GM12878 (cell line): Measurements from ENCODE around the gene EMB. TPM values are rescaled to one million over a fixed set of nuclear protein-coding genes. Genes with fewer than 3 reads are reported as not detected.
A peak's percentile ranks its signal among the peaks of the same experiment; 100 is the strongest.

Experiments used
- CBFB ChIP-seq: IDR thresholded peaks from 2 replicates; pipeline ENCODE4 v1.6.1; 2016; ENCODE audit warnings: antibody characterized with exemption, low read depth
- CEBPB ChIP-seq, 2 experiments: fragments of 150-350 bp in 1 of 2; IDR thresholded peaks; 2 replicates each; pipeline ENCODE4 v1.6.1; 2012 to 2014; ENCODE audit warnings: low read depth in 2 of 2, low read length in 2 of 2, borderline replicate concordance in 1 of 2, inconsistent platforms in 1 of 2
- CREM ChIP-seq: IDR thresholded peaks from 2 replicates; pipeline ENCODE4 v1.6.1; 2014; ENCODE audit warnings: antibody characterized with exemption, low read depth
- HCFC1 ChIP-seq: fragments of 150-350 bp; IDR thresholded peaks from 2 replicates; pipeline ENCODE4 v1.6.1; 2014; ENCODE audit warnings: low read length
- HDAC6 ChIP-seq: fragments of 200-600 bp; sonication (generic); IDR thresholded peaks from one replicate; pipeline ENCODE4 v1.8.0; 2017; ENCODE audit warnings: antibody characterized with exemption; ENCODE audit not compliant: unreplicated experiment
- JUND ChIP-seq: IDR thresholded peaks from 2 replicates; pipeline ENCODE4 v1.6.1; 2012; ENCODE audit warnings: low read depth, mild to moderate bottlenecking, low read length, improper control_type of control experiment, moderate library complexity
- NFYA ChIP-seq: IDR thresholded peaks from 2 replicates; pipeline ENCODE4 v1.6.1; 2011; ENCODE audit warnings: low read depth, mild to moderate bottlenecking, low read length, improper control_type of control experiment, borderline replicate concordance
- POU2F2 ChIP-seq: IDR thresholded peaks from 3 replicates; pipeline ENCODE4 v1.6.1; 2011; ENCODE audit warnings: low read depth, mild to moderate bottlenecking, low read length, borderline replicate concordance
- RB1 ChIP-seq: fragments of 450-650 bp; formaldehyde crosslinking; IDR thresholded peaks from 2 replicates; pipeline ENCODE4 v1.6.1; 2017; ENCODE audit warnings: mild to moderate bottlenecking, borderline replicate concordance
- SMAD5 ChIP-seq: IDR thresholded peaks from 2 replicates; pipeline ENCODE4 v1.6.1; 2016; ENCODE audit warnings: antibody characterized with exemption, low read depth
- SREBF1 ChIP-seq: IDR thresholded peaks from 2 replicates; pipeline ENCODE4 v1.6.1; 2012; ENCODE audit warnings: mild to moderate bottlenecking, low read length
- SUPT20H ChIP-seq: IDR thresholded peaks from 2 replicates; pipeline ENCODE4 v1.6.1; 2011; ENCODE audit warnings: low read depth, mild to moderate bottlenecking, low read length, moderate library complexity, borderline replicate concordance; ENCODE audit not compliant: control insufficient read depth
- TCF7 ChIP-seq: IDR thresholded peaks from 2 replicates; pipeline ENCODE4 v1.6.1; 2014; ENCODE audit warnings: antibody characterized with exemption, borderline replicate concordance
- polyA plus RNA-seq, 11 experiments: library from polyadenylated mRNA; depleted of rRNA in 4 of 11; unstranded in 6 of 11; stranded (reverse) in 5 of 11; fragments of >200 nt; fragmentation: Nextera tagmentation in 4 of 11; fragmentation: Illumina TruSeq in 1 of 11; extraction: Ambion mirVana in 4 of 11; extraction: Trizol in 1 of 11; gene quantifications; 1 replicate in 1 of 11; 2 replicates in 10 of 11; pipeline versions ENCODE4 v1.2.1 to v1.2.3, GENCODE V29; 2011 to 2016; ENCODE audit warnings: inconsistent platforms in 2 of 11, missing spikeins in 2 of 11, low read depth in 1 of 11
- total RNA-seq, 4 experiments: library from RNA; depleted of rRNA in 3 of 4; stranded (reverse); fragments of >200 nt in 3 of 4; fragmentation: Illumina TruSeq in 1 of 4; extraction: Trizol in 1 of 4; gene quantifications; 2 replicates each; pipeline versions ENCODE4 v1.2.1 to v1.2.3, GENCODE V29; 2013 to 2021
- TF ChIP-seq, protein P1 (sequence below): fragments of 450-650 bp; IDR thresholded peaks from 2 replicates; pipeline ENCODE4 v1.6.1; 2017; ENCODE audit warnings: antibody characterized with exemption, mild to moderate bottlenecking, moderate library complexity
- TF ChIP-seq, protein P2 (sequence below): fragments of 450-650 bp; formaldehyde crosslinking; IDR thresholded peaks from 2 replicates; pipeline ENCODE4 v1.4.0; 2022; ENCODE audit warnings: mild to moderate bottlenecking, moderate library complexity
- TF ChIP-seq, protein P3 (sequence below): fragments of 450-650 bp; IDR thresholded peaks from 2 replicates; pipeline ENCODE4 v1.6.1; 2018; ENCODE audit warnings: borderline replicate concordance, mild to moderate bottlenecking; ENCODE audit not compliant: partially characterized antibody
- TF ChIP-seq, protein P4 (sequence below): IDR thresholded peaks from 2 replicates; pipeline ENCODE4 v1.6.1; 2011; ENCODE audit warnings: mild to moderate bottlenecking, low read depth, low read length, moderate library complexity; ENCODE audit not compliant: insufficient replicate concordance

EMB gene
- total and polyA plus RNA-seq, 10 of the 15 experiments (the other 5 are each of a cell fraction or from before 2014, with no cell fraction given): 7.0 to 48.9 (median 37.7) TPM

DNA sequence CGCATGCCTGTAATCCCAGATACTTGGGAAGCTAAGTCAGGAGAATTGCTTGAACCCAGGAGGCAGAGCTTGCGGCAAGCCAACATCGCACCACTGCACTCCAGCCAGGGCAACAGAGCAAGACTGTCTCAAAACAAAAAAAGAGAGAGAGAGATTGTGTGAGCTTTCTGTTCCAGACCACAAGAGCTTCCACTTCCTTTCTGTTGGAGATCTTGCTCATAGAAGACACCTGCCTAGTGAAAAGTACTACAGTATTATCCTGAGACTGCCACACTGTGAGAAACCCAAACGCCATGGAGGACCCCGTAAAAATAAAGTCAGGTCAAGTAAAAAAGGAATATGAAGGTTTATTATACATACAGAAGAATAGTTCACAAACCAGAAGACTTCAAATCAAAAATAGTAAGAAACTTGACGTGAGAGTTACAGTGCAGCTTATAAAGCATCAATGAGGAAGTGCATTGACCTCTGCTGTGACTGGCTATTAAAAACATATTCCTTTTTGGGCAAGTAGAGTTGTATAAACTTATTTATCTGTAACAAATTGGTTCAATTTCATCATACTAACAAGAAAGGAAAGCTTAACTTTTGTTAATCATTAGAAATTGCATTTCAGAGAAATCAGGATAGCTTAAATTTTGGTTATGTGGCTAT lies 4.3 kb upstream of the EMB start (continued):
- TF ChIP-seq, protein P1, sequence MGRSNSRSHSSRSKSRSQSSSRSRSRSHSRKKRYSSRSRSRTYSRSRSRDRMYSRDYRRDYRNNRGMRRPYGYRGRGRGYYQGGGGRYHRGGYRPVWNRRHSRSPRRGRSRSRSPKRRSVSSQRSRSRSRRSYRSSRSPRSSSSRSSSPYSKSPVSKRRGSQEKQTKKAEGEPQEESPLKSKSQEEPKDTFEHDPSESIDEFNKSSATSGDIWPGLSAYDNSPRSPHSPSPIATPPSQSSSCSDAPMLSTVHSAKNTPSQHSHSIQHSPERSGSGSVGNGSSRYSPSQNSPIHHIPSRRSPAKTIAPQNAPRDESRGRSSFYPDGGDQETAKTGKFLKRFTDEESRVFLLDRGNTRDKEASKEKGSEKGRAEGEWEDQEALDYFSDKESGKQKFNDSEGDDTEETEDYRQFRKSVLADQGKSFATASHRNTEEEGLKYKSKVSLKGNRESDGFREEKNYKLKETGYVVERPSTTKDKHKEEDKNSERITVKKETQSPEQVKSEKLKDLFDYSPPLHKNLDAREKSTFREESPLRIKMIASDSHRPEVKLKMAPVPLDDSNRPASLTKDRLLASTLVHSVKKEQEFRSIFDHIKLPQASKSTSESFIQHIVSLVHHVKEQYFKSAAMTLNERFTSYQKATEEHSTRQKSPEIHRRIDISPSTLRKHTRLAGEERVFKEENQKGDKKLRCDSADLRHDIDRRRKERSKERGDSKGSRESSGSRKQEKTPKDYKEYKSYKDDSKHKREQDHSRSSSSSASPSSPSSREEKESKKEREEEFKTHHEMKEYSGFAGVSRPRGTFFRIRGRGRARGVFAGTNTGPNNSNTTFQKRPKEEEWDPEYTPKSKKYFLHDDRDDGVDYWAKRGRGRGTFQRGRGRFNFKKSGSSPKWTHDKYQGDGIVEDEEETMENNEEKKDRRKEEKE: no peak
- no peak for TF ChIP-seq SUPT20H
- TF ChIP-seq POU2F2: no peak
- no peak for TF ChIP-seq SMAD5
- TF ChIP-seq CBFB: peak; percentile 57; the same call in 1 of the 2 replicates
- TF ChIP-seq CREM: peak; percentile 74; the same call in 1 of the 2 replicates
- TF ChIP-seq HCFC1: no peak
- no peak for TF ChIP-seq TCF7
- TF ChIP-seq, protein P2, sequence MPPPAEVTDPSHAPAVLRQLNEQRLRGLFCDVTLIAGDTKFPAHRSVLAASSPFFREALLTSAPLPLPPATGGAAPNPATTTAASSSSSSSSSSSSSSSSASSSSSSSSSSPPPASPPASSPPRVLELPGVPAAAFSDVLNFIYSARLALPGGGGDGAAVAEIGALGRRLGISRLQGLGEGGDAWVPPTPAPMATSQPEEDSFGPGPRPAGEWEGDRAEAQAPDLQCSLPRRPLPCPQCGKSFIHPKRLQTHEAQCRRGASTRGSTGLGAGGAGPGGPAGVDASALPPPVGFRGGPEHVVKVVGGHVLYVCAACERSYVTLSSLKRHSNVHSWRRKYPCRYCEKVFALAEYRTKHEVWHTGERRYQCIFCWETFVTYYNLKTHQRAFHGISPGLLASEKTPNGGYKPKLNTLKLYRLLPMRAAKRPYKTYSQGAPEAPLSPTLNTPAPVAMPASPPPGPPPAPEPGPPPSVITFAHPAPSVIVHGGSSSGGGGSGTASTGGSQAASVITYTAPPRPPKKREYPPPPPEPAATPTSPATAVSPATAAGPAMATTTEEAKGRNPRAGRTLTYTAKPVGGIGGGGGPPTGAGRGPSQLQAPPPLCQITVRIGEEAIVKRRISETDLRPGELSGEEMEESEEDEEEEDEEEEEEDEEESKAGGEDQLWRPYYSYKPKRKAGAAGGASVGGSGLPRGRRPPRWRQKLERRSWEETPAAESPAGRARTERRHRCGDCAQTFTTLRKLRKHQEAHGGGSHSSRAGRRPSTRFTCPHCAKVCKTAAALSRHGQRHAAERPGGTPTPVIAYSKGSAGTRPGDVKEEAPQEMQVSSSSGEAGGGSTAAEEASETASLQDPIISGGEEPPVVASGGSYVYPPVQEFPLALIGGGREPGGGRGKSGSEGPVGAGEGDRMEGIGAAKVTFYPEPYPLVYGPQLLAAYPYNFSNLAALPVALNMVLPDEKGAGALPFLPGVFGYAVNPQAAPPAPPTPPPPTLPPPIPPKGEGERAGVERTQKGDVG (CRISPR knock-in tag): no peak
- TF ChIP-seq JUND: no peak
- TF ChIP-seq, protein P3, sequence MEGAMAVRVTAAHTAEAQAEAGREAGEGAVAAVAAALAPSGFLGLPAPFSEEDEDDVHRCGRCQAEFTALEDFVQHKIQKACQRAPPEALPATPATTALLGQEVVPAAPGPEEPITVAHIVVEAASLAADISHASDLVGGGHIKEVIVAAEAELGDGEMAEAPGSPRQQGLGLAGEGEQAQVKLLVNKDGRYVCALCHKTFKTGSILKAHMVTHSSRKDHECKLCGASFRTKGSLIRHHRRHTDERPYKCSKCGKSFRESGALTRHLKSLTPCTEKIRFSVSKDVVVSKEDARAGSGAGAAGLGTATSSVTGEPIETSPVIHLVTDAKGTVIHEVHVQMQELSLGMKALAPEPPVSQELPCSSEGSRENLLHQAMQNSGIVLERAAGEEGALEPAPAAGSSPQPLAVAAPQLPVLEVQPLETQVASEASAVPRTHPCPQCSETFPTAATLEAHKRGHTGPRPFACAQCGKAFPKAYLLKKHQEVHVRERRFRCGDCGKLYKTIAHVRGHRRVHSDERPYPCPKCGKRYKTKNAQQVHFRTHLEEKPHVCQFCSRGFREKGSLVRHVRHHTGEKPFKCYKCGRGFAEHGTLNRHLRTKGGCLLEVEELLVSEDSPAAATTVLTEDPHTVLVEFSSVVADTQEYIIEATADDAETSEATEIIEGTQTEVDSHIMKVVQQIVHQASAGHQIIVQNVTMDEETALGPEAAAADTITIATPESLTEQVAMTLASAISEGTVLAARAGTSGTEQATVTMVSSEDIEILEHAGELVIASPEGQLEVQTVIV: no peak
- TF ChIP-seq HDAC6: no peak
- TF ChIP-seq, protein P4, sequence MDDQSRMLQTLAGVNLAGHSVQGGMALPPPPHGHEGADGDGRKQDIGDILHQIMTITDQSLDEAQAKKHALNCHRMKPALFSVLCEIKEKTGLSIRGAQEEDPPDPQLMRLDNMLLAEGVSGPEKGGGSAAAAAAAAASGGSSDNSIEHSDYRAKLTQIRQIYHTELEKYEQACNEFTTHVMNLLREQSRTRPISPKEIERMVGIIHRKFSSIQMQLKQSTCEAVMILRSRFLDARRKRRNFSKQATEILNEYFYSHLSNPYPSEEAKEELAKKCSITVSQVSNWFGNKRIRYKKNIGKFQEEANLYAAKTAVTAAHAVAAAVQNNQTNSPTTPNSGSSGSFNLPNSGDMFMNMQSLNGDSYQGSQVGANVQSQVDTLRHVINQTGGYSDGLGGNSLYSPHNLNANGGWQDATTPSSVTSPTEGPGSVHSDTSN: no peak
- TF ChIP-seq NFYA: no peak
- TF ChIP-seq RB1: no peak
- no peak for TF ChIP-seq SREBF1
- no peak for TF ChIP-seq CEBPB (IDR thresholded peaks at IDR 0.05; ENCODE audit: borderline replicate concordance in 1 of 2, low read depth in 2 of 2, low read length in 2 of 2)
